Panc1 (cell line): ENCODE measurements around the gene RPP14. TPM values are rescaled to one million over a fixed set of nuclear protein-coding genes. Genes with fewer than 3 reads are reported as not detected.

Experiments used
- ATAC-seq: fragments of 200-7000 bp; cut with Tn5 transposase; 2 replicates; pipeline ENCODE4 v1.9.1; 2020; ENCODE audit warnings: mild to moderate bottlenecking, moderate library complexity
- BruUV-seq: library from RNA; stranded (reverse); fragments of 400-500 nt; replicated peaks from 2 replicates; lab custom pipeline; 2021; lab: Mats Ljungman, UMichigan
- CTCF ChIA-PET: fragments of 300-600 bp; sonication (Branson Sonifier 250); formaldehyde crosslinking; loops from one replicate; lab custom pipeline; 2022; ENCODE audit warnings: antibody characterized with exemption; lab: Charles Lee
- POLR2A ChIA-PET: fragments of 300-600 bp; sonication (Branson Sonifier 250); formaldehyde crosslinking; loops from one replicate; lab custom pipeline; 2022; ENCODE audit warnings: antibody characterized with exemption; lab: Charles Lee
- DNase-seq: peaks from one replicate; pipeline ENCODE4 v3.0.0-alpha.2; 2010; ENCODE audit warnings: low read depth, low spot score
- H3K27ac ChIP-seq: 2 replicates; pipeline ENCODE4 v1.5.1; 2011; ENCODE audit warnings: mild to moderate bottlenecking, low read length, inconsistent platforms
- H3K27me3 ChIP-seq: fragments of 200-500 bp; sonication (Bioruptor generic); 2 replicates; pipeline ENCODE4 v1.6.0; 2014; ENCODE audit warnings: low read length, inconsistent platforms; ENCODE audit not compliant: control insufficient read depth, insufficient read depth
- H3K36me3 ChIP-seq: fragments of 200-500 bp; sonication (Bioruptor generic); 2 replicates; pipeline ENCODE4 v1.5.1; 2014; ENCODE audit warnings: inconsistent platforms, mild to moderate bottlenecking, low read length, moderate library complexity; ENCODE audit not compliant: control insufficient read depth, insufficient read depth
- H3K4me1 ChIP-seq: 2 replicates; pipeline ENCODE4 v1.5.1; 2011; ENCODE audit warnings: inconsistent platforms, mild to moderate bottlenecking, low read length, moderate library complexity; ENCODE audit not compliant: control insufficient read depth, insufficient read depth
- H3K4me3 ChIP-seq, 2 experiments: 2 replicates each; pipeline ENCODE4 v1.5.1; 2011 to 2012; ENCODE audit warnings: low read depth in 2 of 2, low read length in 2 of 2, mild to moderate bottlenecking in 2 of 2, inconsistent platforms in 1 of 2, moderate library complexity in 1 of 2
- H3K9me3 ChIP-seq: fragments of 200-500 bp; sonication (Bioruptor generic); 2 replicates; pipeline ENCODE4 v1.5.1; 2014; ENCODE audit warnings: low read depth, mild to moderate bottlenecking, inconsistent platforms, low read length, moderate library complexity; ENCODE audit not compliant: control insufficient read depth, insufficient read depth
- CTCF ChIP-seq: fragments of 450-650 bp; IDR thresholded peaks from 2 replicates; pipeline ENCODE4 v1.5.1; 2017; ENCODE audit warnings: mild to moderate bottlenecking
- POLR2AphosphoS5 ChIP-seq: IDR thresholded peaks from 2 replicates; pipeline ENCODE4 v1.6.1; 2012; ENCODE audit warnings: mild to moderate bottlenecking, low read depth, low read length, moderate library complexity
- REST ChIP-seq, 2 experiments: IDR thresholded peaks; 2 replicates each; pipeline ENCODE4 v1.6.1; 2011 to 2012; ENCODE audit warnings: low read depth in 2 of 2, control low read depth in 1 of 2, low read length in 1 of 2, mild to moderate bottlenecking in 1 of 2, moderate library complexity in 1 of 2; ENCODE audit not compliant: insufficient read depth in 1 of 2
- SIN3A ChIP-seq: IDR thresholded peaks from 2 replicates; pipeline ENCODE4 v1.6.1; 2012; ENCODE audit warnings: low read depth, mild to moderate bottlenecking, low read length, moderate library complexity, borderline replicate concordance; ENCODE audit not compliant: insufficient read depth
- TCF7L2 ChIP-seq: IDR thresholded peaks from 2 replicates; pipeline ENCODE4 v1.6.1; 2011; ENCODE audit warnings: mild to moderate bottlenecking, low read depth, low read length, inconsistent platforms
- in situ Hi-C: cut with HindIII; loops from 2 replicates; pipeline ENCODE4 v1.10.0; 2016; ENCODE audit warnings: low sequenced_read_pairs, low pct_unique_long_range_greater_than_20kb
- intact Hi-C: fragments of 100-400 bp; cut with micrococcal nuclease; formaldehyde crosslinking; loops from one replicate; pipeline ENCODE4 v1.10.0; 2022; ENCODE audit not compliant: unreplicated experiment
- total RNA-seq: library from RNA; stranded (reverse); gene quantifications from one replicate; pipeline ENCODE4 v1.2.1, GENCODE V29; 2021; ENCODE audit not compliant: unreplicated experiment

Gene RPP14
- total RNA-seq, 1 experiment from 2014 or later: 16.4 TPM

- intact Hi-C loops (no loop called here), in situ Hi-C loops (no loop called here)
- Histone ChIP-seq H3K36me3 (no peaks in the 10 kb centered on the region), H3K4me1 (no peaks in the 10 kb centered on the region), H3K4me3 (no peak overlapping the region), H3K27ac (no peak overlapping the region), H3K27me3 (no peaks in the 10 kb centered on the region), H3K9me3 (no peaks in the 10 kb centered on the region)
- TF ChIP-seq CTCF (no peak), POLR2AphosphoS5 (no peak), SIN3A (no peak)
- BruUV-seq: no TSS peak
- ChIA-PET POLR2A (no interaction called here), CTCF (no interaction called here)
- DNase-seq: no peak
- peak; percentile 33 for ATAC-seq
Observed at GRCh38 chr3:58349792-58350626, 44.0 kb downstream of the RPP14 start.

- no peak for DNase-seq
- no TSS peak for BruUV-seq
- CTCF ChIA-PET: interaction anchor here (0.5 kb wide), 1 partner anchor 27 kb away, joined by 6 read pairs; no protein-coding TSS in a partner anchor
Observed at GRCh38 chr3:58350627-58351013, 44.6 kb downstream of the RPP14 start.

More at GRCh38 chr3:58350627-58351013, 44.6 kb downstream of the RPP14 start:
- no peak for TF ChIP-seq SIN3A
- TF ChIP-seq REST (IDR thresholded peaks at IDR 0.05; ENCODE audit: insufficient read depth in 1 of 2, low read depth in 2 of 2, low read length in 1 of 2): no peak
- no peak for TF ChIP-seq POLR2AphosphoS5
- TF ChIP-seq CTCF: no peak
- no peak for TF ChIP-seq TCF7L2
- no peaks in the 10 kb centered on the region for H3K9me3 ChIP-seq
- H3K27me3 ChIP-seq: no peaks in the 10 kb centered on the region
- POLR2A ChIA-PET: interaction anchor here (0.6 kb wide), 1 partner anchor 40 kb away, joined by 3 read pairs; no protein-coding TSS in a partner anchor
- no peak; the same call in 1 of the 2 replicates for ATAC-seq
- intact Hi-C loops (no loop called here), in situ Hi-C loops (no loop called here)
- no peak overlapping the region for H3K27ac ChIP-seq
- H3K36me3 ChIP-seq: no peaks in the 10 kb centered on the region
- no peak overlapping the region for H3K4me3 ChIP-seq
- no peaks in the 10 kb centered on the region for H3K4me1 ChIP-seq
